ENCODE data around the gene SEMA6B.

SEMA6B gene, protein sequence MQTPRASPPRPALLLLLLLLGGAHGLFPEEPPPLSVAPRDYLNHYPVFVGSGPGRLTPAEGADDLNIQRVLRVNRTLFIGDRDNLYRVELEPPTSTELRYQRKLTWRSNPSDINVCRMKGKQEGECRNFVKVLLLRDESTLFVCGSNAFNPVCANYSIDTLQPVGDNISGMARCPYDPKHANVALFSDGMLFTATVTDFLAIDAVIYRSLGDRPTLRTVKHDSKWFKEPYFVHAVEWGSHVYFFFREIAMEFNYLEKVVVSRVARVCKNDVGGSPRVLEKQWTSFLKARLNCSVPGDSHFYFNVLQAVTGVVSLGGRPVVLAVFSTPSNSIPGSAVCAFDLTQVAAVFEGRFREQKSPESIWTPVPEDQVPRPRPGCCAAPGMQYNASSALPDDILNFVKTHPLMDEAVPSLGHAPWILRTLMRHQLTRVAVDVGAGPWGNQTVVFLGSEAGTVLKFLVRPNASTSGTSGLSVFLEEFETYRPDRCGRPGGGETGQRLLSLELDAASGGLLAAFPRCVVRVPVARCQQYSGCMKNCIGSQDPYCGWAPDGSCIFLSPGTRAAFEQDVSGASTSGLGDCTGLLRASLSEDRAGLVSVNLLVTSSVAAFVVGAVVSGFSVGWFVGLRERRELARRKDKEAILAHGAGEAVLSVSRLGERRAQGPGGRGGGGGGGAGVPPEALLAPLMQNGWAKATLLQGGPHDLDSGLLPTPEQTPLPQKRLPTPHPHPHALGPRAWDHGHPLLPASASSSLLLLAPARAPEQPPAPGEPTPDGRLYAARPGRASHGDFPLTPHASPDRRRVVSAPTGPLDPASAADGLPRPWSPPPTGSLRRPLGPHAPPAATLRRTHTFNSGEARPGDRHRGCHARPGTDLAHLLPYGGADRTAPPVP

DNA sequence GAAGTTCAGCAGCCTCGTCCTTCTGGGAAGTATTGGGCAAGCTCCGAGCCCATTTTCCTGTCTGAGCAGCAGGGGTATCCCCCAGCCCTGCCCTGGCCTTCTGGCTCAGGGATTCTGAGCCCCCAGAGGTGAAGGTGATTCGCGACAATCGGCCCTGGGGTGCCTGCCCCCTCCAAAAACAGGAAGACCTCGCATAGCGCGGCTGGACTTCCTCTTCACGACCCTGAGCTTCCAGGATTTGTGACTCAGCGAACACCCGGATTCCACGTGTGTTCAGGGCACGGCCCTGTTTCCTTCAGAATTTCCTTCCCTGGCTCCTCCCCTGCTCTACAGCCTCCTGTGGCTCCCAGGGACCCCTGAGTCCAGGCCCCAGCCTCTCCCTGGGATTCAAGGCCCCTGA, at the start of gene SEMA6B:
SEMA6B (minus strand) TSS at position 116 of the 400 bp plus-strand sequence. CDS start 1,227 bp downstream, outside the sequence.
- Histone ChIP-seq H3K4me1 (ENCODE audit: control insufficient read depth, insufficient read depth, low read length) (peaks cover 2% of the 10 kb centered on the region), H3K9ac (ENCODE audit: low read depth, low read length) (no peak within 1 kb of the TSS), H3K36me3 (ENCODE audit: control insufficient read depth, insufficient read depth, low read length) (peaks cover 18% of the 10 kb centered on the region), H3K4me3 (ENCODE audit: low read depth, low read length) (no peak within 1 kb of the TSS), H3K27me3 (ENCODE audit: control insufficient read depth, insufficient read depth, low read length) (no peaks in the 10 kb centered on the region), H3K9me3 (ENCODE audit: control insufficient read depth, insufficient read depth, low read length) (no peaks in the 10 kb centered on the region)

DNA sequence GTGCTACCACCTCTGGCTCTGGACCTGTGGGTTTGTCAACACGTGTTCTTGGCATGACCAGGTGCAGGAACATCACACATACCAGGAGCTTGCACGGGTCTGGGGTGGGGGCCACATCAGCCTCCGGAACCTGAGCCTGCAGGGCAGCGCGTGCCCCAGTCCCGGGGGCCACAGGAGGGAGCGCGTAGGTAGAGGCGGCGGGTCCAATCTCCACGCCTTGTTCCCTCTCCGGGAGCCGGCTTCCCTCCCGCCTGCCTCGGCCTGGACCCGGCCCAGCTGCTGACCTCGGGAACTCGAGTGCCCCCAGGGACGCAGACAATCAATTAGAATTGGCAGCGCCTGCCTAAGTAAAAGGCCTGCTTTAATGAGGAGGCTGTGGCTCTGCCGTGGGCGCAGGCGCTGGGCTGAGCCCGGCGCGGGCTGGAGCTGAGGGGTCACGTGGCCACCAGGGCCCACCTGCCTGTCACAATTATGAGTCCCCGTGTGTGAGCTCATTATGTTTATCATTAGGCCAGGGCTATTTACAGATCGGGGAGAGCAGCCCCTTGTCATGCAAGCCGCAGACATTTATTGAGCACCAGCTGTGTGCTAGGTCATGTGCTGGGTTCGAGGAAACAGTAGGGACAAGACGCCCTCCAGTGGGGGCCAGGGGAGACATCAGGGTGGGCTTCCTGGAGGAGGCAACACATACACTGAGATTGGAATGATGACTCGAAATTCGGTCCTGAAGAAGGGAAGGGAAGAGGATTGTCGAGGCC, 47.6 kb upstream of the SEMA6B start:
- H3K36me3 ChIP-seq (ENCODE audit: control insufficient read depth, insufficient read depth, low read length): no peaks in the 10 kb centered on the region
- H3K9me3 ChIP-seq (ENCODE audit: control insufficient read depth, insufficient read depth, low read length): no peaks in the 10 kb centered on the region
- peaks cover 3% of the 10 kb centered on the region for H3K4me1 ChIP-seq (ENCODE audit: control insufficient read depth, insufficient read depth, low read length)
- H3K4me3 ChIP-seq (ENCODE audit: low read depth, low read length): peak overlapping the region; percentile 46
- peaks cover 7% of the 10 kb centered on the region for H3K27me3 ChIP-seq (ENCODE audit: control insufficient read depth, insufficient read depth, low read length)
- H3K9ac ChIP-seq (ENCODE audit: low read depth, low read length): no peak overlapping the region

DNA sequence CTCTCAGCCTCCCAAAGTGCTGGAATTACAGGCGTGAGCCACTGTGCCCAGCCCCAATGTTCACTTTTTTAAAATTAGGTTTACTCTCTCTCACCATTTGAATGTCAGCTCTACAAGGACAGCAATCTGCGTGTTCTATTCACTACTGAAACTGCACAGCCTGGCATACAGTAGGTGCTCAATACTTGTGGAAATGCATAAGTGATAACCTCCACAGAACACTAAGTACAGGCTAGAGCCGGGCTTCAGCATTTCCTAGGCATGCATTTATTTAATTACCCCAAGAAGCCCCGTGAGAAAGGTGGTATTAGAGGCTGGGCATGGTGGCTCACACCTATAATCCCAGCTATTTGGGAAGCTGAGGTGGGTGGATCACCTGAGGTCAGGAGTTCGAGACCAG, 46.7 kb upstream of the SEMA6B start:
- no peaks in the 10 kb centered on the region for H3K9me3 ChIP-seq (ENCODE audit: control insufficient read depth, insufficient read depth, low read length)
- H3K27me3 ChIP-seq (ENCODE audit: control insufficient read depth, insufficient read depth, low read length): peaks cover 11% of the 10 kb centered on the region
- no peak overlapping the region for H3K9ac ChIP-seq (ENCODE audit: low read depth, low read length)
- H3K4me1 ChIP-seq (ENCODE audit: control insufficient read depth, insufficient read depth, low read length): peaks cover 3% of the 10 kb centered on the region
- no peak overlapping the region for H3K4me3 ChIP-seq (ENCODE audit: low read depth, low read length)
- H3K36me3 ChIP-seq (ENCODE audit: control insufficient read depth, insufficient read depth, low read length): no peaks in the 10 kb centered on the region

DNA sequence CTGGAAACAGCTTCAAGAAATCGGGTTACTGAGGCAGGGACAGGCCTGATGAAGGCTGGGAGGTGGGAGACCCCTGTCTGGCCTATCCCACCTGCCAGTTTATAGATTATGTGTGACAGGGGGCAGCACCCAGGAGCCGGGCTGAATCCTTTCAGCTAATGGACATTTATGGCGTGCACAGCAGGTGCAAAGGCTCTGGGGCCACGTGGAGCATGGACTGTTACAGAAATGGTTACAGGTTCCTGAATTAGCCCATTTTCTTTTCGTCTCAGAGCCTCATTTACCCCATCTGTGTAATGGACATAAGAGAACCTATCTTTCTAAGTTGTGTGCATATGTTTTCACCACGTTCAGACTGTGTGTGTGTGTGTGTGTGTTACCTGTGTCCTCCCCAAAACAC, 45.4 kb upstream of the SEMA6B start:
- no peak overlapping the region for H3K9ac ChIP-seq (ENCODE audit: low read depth, low read length)
- no peaks in the 10 kb centered on the region for H3K9me3 ChIP-seq (ENCODE audit: control insufficient read depth, insufficient read depth, low read length)
- no peaks in the 10 kb centered on the region for H3K36me3 ChIP-seq (ENCODE audit: control insufficient read depth, insufficient read depth, low read length)
- H3K4me3 ChIP-seq (ENCODE audit: low read depth, low read length): no peak overlapping the region
- H3K27me3 ChIP-seq (ENCODE audit: control insufficient read depth, insufficient read depth, low read length): peaks cover 10% of the 10 kb centered on the region
- H3K4me1 ChIP-seq (ENCODE audit: control insufficient read depth, insufficient read depth, low read length): peaks cover 2% of the 10 kb centered on the region

DNA sequence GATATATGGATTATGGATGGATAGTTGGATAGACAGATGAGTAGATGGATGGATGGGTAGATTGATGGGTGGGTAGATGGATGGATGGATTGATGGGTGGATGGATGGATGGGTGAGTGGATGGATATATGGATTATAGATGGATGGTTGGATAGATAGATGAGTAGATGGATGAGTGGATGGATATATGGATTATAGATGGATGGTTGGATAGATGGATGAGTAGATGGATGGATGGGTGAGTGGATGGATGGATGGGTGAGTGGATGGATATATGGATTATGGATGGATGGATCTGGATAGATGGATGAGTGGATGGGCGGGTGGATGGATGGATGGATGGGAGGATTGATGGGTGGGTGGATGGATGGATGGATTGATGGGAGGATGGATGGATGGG, 43.4 kb upstream of the SEMA6B start:
- H3K4me3 ChIP-seq (ENCODE audit: low read depth, low read length): no peak overlapping the region
- no peak overlapping the region for H3K9ac ChIP-seq (ENCODE audit: low read depth, low read length)
- no peaks in the 10 kb centered on the region for H3K36me3 ChIP-seq (ENCODE audit: control insufficient read depth, insufficient read depth, low read length)
- no peaks in the 10 kb centered on the region for H3K9me3 ChIP-seq (ENCODE audit: control insufficient read depth, insufficient read depth, low read length)
- peaks cover 15% of the 10 kb centered on the region for H3K27me3 ChIP-seq (ENCODE audit: control insufficient read depth, insufficient read depth, low read length)
- H3K4me1 ChIP-seq (ENCODE audit: control insufficient read depth, insufficient read depth, low read length): no peaks in the 10 kb centered on the region

DNA sequence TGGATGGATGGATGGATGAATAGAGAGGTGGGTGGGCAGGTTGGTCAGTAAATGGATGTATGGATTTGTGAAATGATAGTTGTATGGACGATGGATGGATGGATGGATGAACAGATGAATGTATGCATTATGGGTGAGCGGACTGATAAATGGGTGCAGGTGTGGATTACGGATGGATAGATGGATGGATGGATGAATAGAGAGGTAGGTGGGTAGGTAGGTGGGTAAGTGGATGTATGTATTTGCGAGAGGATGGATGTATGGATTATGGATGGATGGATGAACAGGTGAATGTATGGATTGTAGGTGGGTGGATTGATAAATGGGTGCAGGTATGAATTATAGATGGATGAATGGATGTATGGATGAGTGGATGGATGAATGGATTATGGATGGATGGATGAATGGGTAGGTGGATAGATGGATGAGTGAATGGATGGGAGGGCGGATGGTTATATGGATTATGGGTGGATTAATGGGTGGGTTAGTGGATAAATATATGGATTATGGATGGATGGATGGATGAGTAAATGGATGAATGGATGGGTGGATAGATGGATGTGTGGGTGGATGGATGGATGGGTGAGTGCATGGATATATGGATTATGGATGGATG, 42.8 kb upstream of the SEMA6B start:
- H3K4me1 ChIP-seq (ENCODE audit: control insufficient read depth, insufficient read depth, low read length): no peaks in the 10 kb centered on the region
- no peak overlapping the region for H3K4me3 ChIP-seq (ENCODE audit: low read depth, low read length)
- H3K9me3 ChIP-seq (ENCODE audit: control insufficient read depth, insufficient read depth, low read length): no peaks in the 10 kb centered on the region
- H3K36me3 ChIP-seq (ENCODE audit: control insufficient read depth, insufficient read depth, low read length): no peaks in the 10 kb centered on the region
- H3K27me3 ChIP-seq (ENCODE audit: control insufficient read depth, insufficient read depth, low read length): peaks cover 17% of the 10 kb centered on the region
- H3K9ac ChIP-seq (ENCODE audit: low read depth, low read length): no peak overlapping the region

DNA sequence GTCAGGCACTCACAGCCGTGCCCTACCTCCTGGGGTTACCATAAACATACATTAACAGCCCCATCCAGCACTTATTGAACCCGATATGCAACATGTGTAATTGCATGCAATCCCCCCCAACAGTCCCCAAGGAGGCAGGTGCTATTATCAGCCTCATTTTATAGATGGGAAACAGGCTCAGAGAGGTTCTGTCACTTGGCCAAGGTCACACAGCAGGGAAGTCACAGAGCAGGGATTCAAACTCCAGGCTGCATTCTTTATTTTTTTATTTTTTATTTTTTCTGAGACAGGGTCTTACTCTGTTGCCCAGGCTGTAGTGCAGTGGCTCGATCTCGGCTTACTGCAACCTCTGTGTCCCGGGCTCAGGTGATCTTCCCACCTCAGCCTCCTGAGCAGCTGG, 41.4 kb upstream of the SEMA6B start:
- no peak overlapping the region for H3K4me3 ChIP-seq (ENCODE audit: low read depth, low read length)
- H3K9me3 ChIP-seq (ENCODE audit: control insufficient read depth, insufficient read depth, low read length): no peaks in the 10 kb centered on the region
- peaks cover 18% of the 10 kb centered on the region for H3K27me3 ChIP-seq (ENCODE audit: control insufficient read depth, insufficient read depth, low read length)
- H3K36me3 ChIP-seq (ENCODE audit: control insufficient read depth, insufficient read depth, low read length): no peaks in the 10 kb centered on the region
- H3K4me1 ChIP-seq (ENCODE audit: control insufficient read depth, insufficient read depth, low read length): no peaks in the 10 kb centered on the region
- no peak overlapping the region for H3K9ac ChIP-seq (ENCODE audit: low read depth, low read length)

DNA sequence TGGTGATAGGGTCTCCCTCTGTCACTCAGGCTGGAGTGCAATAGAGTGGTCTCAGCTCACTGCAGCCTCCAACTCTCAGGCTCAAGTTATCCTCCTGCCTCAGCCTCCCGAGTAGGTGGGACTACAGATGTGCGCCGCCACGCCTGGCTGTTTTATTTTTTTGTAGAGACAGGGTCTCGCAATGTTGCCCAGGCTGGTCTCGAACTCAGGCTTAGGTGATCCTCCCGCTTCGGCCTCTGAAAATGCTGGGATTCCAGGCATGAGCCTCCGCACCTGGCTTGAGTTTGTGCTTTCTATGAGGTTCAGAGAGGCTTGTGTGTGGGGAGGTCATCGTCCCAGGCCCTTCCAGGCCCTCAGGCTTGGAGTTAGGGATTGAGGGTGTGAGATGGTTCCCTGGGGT, 40.6 kb upstream of the SEMA6B start:
- Histone ChIP-seq H3K4me1 (ENCODE audit: control insufficient read depth, insufficient read depth, low read length) (no peaks in the 10 kb centered on the region), H3K9me3 (ENCODE audit: control insufficient read depth, insufficient read depth, low read length) (no peaks in the 10 kb centered on the region), H3K9ac (ENCODE audit: low read depth, low read length) (no peak overlapping the region), H3K4me3 (ENCODE audit: low read depth, low read length) (no peak overlapping the region), H3K36me3 (ENCODE audit: control insufficient read depth, insufficient read depth, low read length) (no peaks in the 10 kb centered on the region), H3K27me3 (ENCODE audit: control insufficient read depth, insufficient read depth, low read length) (peaks cover 18% of the 10 kb centered on the region)

DNA sequence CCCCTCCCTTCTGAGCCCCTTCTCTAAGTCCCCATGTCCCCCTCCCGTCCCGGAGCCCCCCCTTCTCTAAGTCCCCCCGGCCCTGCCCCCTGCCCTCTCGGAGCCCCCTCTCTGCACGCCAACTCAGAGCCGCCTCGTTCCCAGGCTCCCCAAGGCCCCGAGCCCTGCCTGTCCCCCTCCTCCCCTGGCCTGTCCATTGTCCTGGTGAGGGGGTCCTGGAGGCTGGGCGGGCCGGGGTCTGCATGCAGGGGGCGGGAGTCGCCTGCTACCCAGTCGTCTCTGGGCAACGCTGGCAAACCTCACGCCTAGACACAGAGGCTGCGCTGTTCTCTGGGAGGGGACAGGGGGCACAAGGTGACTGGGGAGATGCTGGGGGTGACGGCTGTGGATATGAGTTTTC, 39.2 kb upstream of the SEMA6B start:
- H3K4me1 ChIP-seq (ENCODE audit: control insufficient read depth, insufficient read depth, low read length): no peaks in the 10 kb centered on the region
- H3K4me3 ChIP-seq (ENCODE audit: low read depth, low read length): peak overlapping the region; percentile 71
- no peak overlapping the region for H3K9ac ChIP-seq (ENCODE audit: low read depth, low read length)
- H3K9me3 ChIP-seq (ENCODE audit: control insufficient read depth, insufficient read depth, low read length): no peaks in the 10 kb centered on the region
- H3K36me3 ChIP-seq (ENCODE audit: control insufficient read depth, insufficient read depth, low read length): no peaks in the 10 kb centered on the region
- H3K27me3 ChIP-seq (ENCODE audit: control insufficient read depth, insufficient read depth, low read length): peaks cover 18% of the 10 kb centered on the region

DNA sequence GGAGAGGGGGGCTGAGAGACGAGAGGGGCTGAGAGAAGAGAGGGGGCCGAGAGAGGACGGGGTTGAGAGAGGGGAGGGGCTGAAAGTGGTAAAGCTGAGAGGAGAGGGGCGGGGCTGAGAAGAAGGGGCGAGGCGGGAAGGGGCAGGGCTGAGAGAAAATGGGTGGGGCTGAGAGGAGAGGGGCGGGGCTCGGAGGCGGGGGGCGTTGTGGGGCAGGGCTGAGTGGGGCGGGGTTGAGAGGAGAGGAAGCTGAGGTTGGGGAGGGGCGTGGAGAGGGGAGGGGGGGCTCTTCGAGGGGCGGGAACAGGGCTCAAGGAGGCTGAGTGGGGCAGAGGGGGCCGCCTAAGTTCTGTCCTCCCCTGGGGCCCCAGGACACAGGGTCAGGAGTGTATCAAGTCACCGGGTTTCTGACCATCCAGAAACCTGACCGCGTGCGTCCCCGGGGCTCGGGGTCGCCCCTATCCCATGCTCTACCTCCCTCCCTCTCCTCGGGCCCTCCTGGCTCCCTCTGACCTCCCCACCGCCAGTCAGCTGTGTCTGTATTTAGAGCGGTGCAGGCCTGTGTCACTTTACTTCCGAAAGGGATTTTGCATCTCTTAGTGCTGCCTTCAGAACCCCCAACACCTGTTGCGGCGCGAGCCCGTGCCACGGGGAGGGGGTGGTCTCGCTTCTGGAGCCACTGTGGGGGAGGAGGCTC, 38.6 kb upstream of the SEMA6B start:
- Histone ChIP-seq H3K9me3 (ENCODE audit: control insufficient read depth, insufficient read depth, low read length) (no peaks in the 10 kb centered on the region), H3K4me3 (ENCODE audit: low read depth, low read length) (peak overlapping the region; percentile 71), H3K9ac (ENCODE audit: low read depth, low read length) (peak overlapping the region; percentile 24), H3K4me1 (ENCODE audit: control insufficient read depth, insufficient read depth, low read length) (no peaks in the 10 kb centered on the region), H3K27me3 (ENCODE audit: control insufficient read depth, insufficient read depth, low read length) (peaks cover 18% of the 10 kb centered on the region), H3K36me3 (ENCODE audit: control insufficient read depth, insufficient read depth, low read length) (no peaks in the 10 kb centered on the region)
